HCT116 (cell line): Measurements from ENCODE around the gene CASK. TPM values are rescaled to one million over a fixed set of nuclear protein-coding genes. Genes with fewer than 3 reads are reported as not detected.

Experiments used
- ATAC-seq: fragments of 200-7000 bp; cut with Tn5 transposase; 2 replicates; pipeline ENCODE4 v1.9.1; 2020; ENCODE audit warnings: mild to moderate bottlenecking, moderate library complexity
- BruUV-seq: library from RNA; stranded (reverse); fragments of 400-500 nt; replicated peaks from 2 replicates; lab custom pipeline; 2021; lab: Mats Ljungman, UMichigan
- CTCF ChIA-PET: fragments of 300-600 bp; sonication (Branson Sonifier 250); formaldehyde crosslinking; loops from one replicate; lab custom pipeline; 2021; ENCODE audit warnings: antibody characterized with exemption; lab: Charles Lee
- POLR2A ChIA-PET: fragments of 300-600, 350-600 bp; sonication (Branson Sonifier 250); formaldehyde crosslinking; loops from one replicate; lab custom pipeline; 2021; ENCODE audit warnings: antibody characterized with exemption; lab: Charles Lee
- RAD21 ChIA-PET, 2 experiments: fragments of 300-600 bp; sonication (Branson Sonifier 250); formaldehyde crosslinking; loops; one replicate each; lab custom pipeline; 2023; ENCODE audit warnings: low total read pairs in 2 of 2; ENCODE audit not compliant: uncharacterized antibody in 2 of 2, unreplicated experiment in 2 of 2, low non-redundant PET in 1 of 2; lab: Charles Lee
- DNase-seq: peaks from one replicate; pipeline ENCODE4 v3.0.0-alpha.2; 2010; ENCODE audit warnings: low read depth, low spot score
- H2AFZ ChIP-seq: fragments of 200-600 bp; shearing (Covaris generic), sonication (generic); 2 replicates; pipeline ENCODE4 v1.6.1; 2017; ENCODE audit warnings: low read depth, mixed run types, mixed read lengths, antibody characterized with exemption, low read length; ENCODE audit not compliant: poor library complexity, severe bottlenecking
- H3K27ac ChIP-seq: 2 replicates; pipeline ENCODE4 v1.5.1; 2012; ENCODE audit warnings: low read depth, low read length
- H3K27me3 ChIP-seq: fragments of 200-600 bp; sonication (generic); 2 replicates; pipeline ENCODE4 v1.6.1; 2016; ENCODE audit warnings: mixed run types, low read length, mixed read lengths; ENCODE audit not compliant: insufficient read depth
- H3K36me3 ChIP-seq, 2 experiments: fragments of 200-500 bp in 1 of 2; fragments of 200-600 bp in 1 of 2; sonication (Bioruptor generic) in 1 of 2; sonication (generic) in 1 of 2; 2 replicates each; pipeline versions ENCODE4 v1.5.1 to v1.6.1; 2014 to 2016; ENCODE audit warnings: low read length in 2 of 2, inconsistent platforms in 1 of 2, mixed read lengths in 1 of 2, mixed run types in 1 of 2; ENCODE audit not compliant: insufficient read depth in 2 of 2, control insufficient read depth in 1 of 2
- H3K4me1 ChIP-seq, 2 experiments: fragments of 200-600 bp in 1 of 2; sonication (generic) in 1 of 2; 2 replicates each; pipeline versions ENCODE4 v1.5.1 to v1.6.1; 2012 to 2017; ENCODE audit warnings: low read length in 2 of 2, inconsistent platforms in 1 of 2, mild to moderate bottlenecking in 1 of 2, mixed read lengths in 1 of 2, mixed run types in 1 of 2, moderate library complexity in 1 of 2; ENCODE audit not compliant: insufficient read depth in 2 of 2, control insufficient read depth in 1 of 2
- H3K4me2 ChIP-seq: fragments of 200-600 bp; sonication (generic); 2 replicates; pipeline ENCODE4 v1.6.1; 2017; ENCODE audit warnings: mixed run types, low read length, mixed read lengths
- H3K4me3 ChIP-seq, 2 experiments: fragments of 200-600 bp in 1 of 2; sonication (generic) in 1 of 2; replicated peaks in 1 of 2; 2 replicates each; pipeline ENCODE4 v1.5.1; 2011 to 2016; ENCODE audit warnings: low read length in 2 of 2, control low read depth in 1 of 2, low read depth in 1 of 2, mild to moderate bottlenecking in 1 of 2, mixed read lengths in 1 of 2, mixed run types in 1 of 2
- H3K79me2 ChIP-seq: fragments of 200-600 bp; sonication (generic); 2 replicates; pipeline ENCODE4 v1.6.1; 2017; ENCODE audit warnings: mild to moderate bottlenecking, mixed run types, low read length, moderate library complexity, mixed read lengths; ENCODE audit not compliant: insufficient read depth
- H3K9ac ChIP-seq: fragments of 200-600 bp; sonication (generic); 2 replicates; pipeline ENCODE4 v1.6.1; 2016; ENCODE audit warnings: low read length, mixed read lengths
- H3K9me2 ChIP-seq: fragments of 200-600 bp; sonication (generic), shearing (Covaris generic); 2 replicates; pipeline ENCODE4 v1.6.1; 2017; ENCODE audit warnings: mixed run types, mild to moderate bottlenecking, moderate library complexity; ENCODE audit not compliant: insufficient read depth
- H3K9me3 ChIP-seq, 2 experiments: fragments of 200-500 bp in 1 of 2; fragments of 200-600 bp in 1 of 2; sonication (Bioruptor generic) in 1 of 2; sonication (generic) in 1 of 2; 2 replicates each; pipeline ENCODE4 v1.6.1; 2014 to 2017; ENCODE audit warnings: low read length in 2 of 2, mixed read lengths in 2 of 2, inconsistent platforms in 1 of 2, low read depth in 1 of 2, mild to moderate bottlenecking in 1 of 2, mixed run types in 1 of 2, moderate library complexity in 1 of 2; ENCODE audit not compliant: control insufficient read depth in 1 of 2, insufficient read depth in 1 of 2
- H4K20me1 ChIP-seq: fragments of 200-600 bp; sonication (generic), shearing (Covaris generic); 2 replicates; pipeline ENCODE4 v1.6.1; 2017; ENCODE audit warnings: mixed run types, mild to moderate bottlenecking, moderate library complexity; ENCODE audit not compliant: insufficient read depth
- CBX3 ChIP-seq: IDR thresholded peaks from 2 replicates; pipeline ENCODE4 v1.6.1; 2012; ENCODE audit warnings: low read depth
- CEBPB ChIP-seq: IDR thresholded peaks from 2 replicates; pipeline ENCODE4 v1.6.1; 2012; ENCODE audit warnings: low read depth
- CTCF ChIP-seq, 3 experiments: fragments of 200-600 bp in 1 of 3; sonication (generic) in 1 of 3; IDR thresholded peaks in 2 of 3; conservative IDR thresholded peaks in 1 of 3; 2 replicates each; pipeline ENCODE4 v1.5.1; 2012 to 2017; ENCODE audit warnings: low read depth in 2 of 3, low read length in 2 of 3, antibody characterized with exemption in 1 of 3, borderline replicate concordance in 1 of 3, control low read depth in 1 of 3, mild to moderate bottlenecking in 1 of 3, mixed read lengths in 1 of 3, mixed run types in 1 of 3, moderate library complexity in 1 of 3; ENCODE audit not compliant: insufficient read depth in 1 of 3
- EZH2 ChIP-seq: fragments of 200-600 bp; sonication (generic); IDR thresholded peaks from 2 replicates; pipeline ENCODE4 v1.6.1; 2017; ENCODE audit warnings: antibody characterized with exemption, mixed run types
- EZH2phosphoT487 ChIP-seq: fragments of 200-600 bp; IDR thresholded peaks from 2 replicates; pipeline ENCODE4 v1.6.1; 2018; ENCODE audit warnings: antibody characterized with exemption, borderline replicate concordance
- FOSL1 ChIP-seq: IDR thresholded peaks from 2 replicates; pipeline ENCODE4 v1.6.1; 2012; ENCODE audit warnings: low read depth
- JUND ChIP-seq: IDR thresholded peaks from 2 replicates; pipeline ENCODE4 v1.6.1; 2012
- MAX ChIP-seq: IDR thresholded peaks from 2 replicates; pipeline ENCODE4 v1.6.1; 2012
- SP1 ChIP-seq: IDR thresholded peaks from 2 replicates; pipeline ENCODE4 v1.6.1; 2012; ENCODE audit warnings: low read depth
- TCF7L2 ChIP-seq: IDR thresholded peaks from 2 replicates; pipeline ENCODE4 v1.7.0; 2011; ENCODE audit warnings: borderline replicate concordance, inconsistent platforms; ENCODE audit not compliant: insufficient read depth, insufficient read length; ENCODE audit errors: extremely low read depth
- YY1 ChIP-seq: IDR thresholded peaks from 2 replicates; pipeline ENCODE4 v1.6.1; 2011; ENCODE audit warnings: low read length, low read depth, moderate library complexity, mild to moderate bottlenecking; ENCODE audit not compliant: insufficient replicate concordance; ENCODE audit errors: extremely low read depth
- ZFX ChIP-seq: fragments of 450-650 bp; IDR thresholded peaks from 2 replicates; pipeline ENCODE4 v1.6.1; 2017
- intact Hi-C: fragments of 100-400 bp; cut with micrococcal nuclease; formaldehyde crosslinking; loops from 2 replicates; pipeline ENCODE4 v1.10.0; 2022
- total RNA-seq: library from RNA; stranded (reverse); gene quantifications from one replicate; pipeline ENCODE4 v1.2.1, GENCODE V29; 2021; ENCODE audit not compliant: unreplicated experiment
- TF ChIP-seq, protein P1 (sequence below): IDR thresholded peaks from 2 replicates; pipeline ENCODE4 v1.6.1; 2011; ENCODE audit warnings: mild to moderate bottlenecking, low read length, moderate library complexity; ENCODE audit not compliant: insufficient replicate concordance; ENCODE audit errors: extremely low read depth
- TF ChIP-seq, protein P2 (sequence below): IDR thresholded peaks from 2 replicates; pipeline ENCODE4 v1.6.1; 2012

CASK gene
- total RNA-seq, 1 experiment from 2014 or later: 39.0 TPM

- Histone ChIP-seq H3K4me3 (no peak overlapping the region), H3K9me2 (no peaks in the 10 kb centered on the region), H3K79me2 (no peaks in the 10 kb centered on the region), H2AFZ (no peak overlapping the region), H3K4me2 (no peak overlapping the region), H3K27ac (no peak overlapping the region)
- ChIA-PET CTCF (no interaction called here), RAD21 (no interaction called here)
- ATAC-seq: no peak
- intact Hi-C loops: no loop called here
- BruUV-seq: no TSS peak
- no peak for TF ChIP-seq SP1
- TF ChIP-seq, protein P1, sequence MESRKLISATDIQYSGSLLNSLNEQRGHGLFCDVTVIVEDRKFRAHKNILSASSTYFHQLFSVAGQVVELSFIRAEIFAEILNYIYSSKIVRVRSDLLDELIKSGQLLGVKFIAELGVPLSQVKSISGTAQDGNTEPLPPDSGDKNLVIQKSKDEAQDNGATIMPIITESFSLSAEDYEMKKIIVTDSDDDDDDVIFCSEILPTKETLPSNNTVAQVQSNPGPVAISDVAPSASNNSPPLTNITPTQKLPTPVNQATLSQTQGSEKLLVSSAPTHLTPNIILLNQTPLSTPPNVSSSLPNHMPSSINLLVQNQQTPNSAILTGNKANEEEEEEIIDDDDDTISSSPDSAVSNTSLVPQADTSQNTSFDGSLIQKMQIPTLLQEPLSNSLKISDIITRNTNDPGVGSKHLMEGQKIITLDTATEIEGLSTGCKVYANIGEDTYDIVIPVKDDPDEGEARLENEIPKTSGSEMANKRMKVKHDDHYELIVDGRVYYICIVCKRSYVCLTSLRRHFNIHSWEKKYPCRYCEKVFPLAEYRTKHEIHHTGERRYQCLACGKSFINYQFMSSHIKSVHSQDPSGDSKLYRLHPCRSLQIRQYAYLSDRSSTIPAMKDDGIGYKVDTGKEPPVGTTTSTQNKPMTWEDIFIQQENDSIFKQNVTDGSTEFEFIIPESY: no peak
- no peak for TF ChIP-seq EZH2phosphoT487
- TF ChIP-seq YY1: no peak
- TF ChIP-seq, all 23 proteins: peak for 0
- Histone ChIP-seq H3K27me3 (no peaks in the 10 kb centered on the region), H3K9me3 (no peaks in the 10 kb centered on the region), H3K9ac (no peak overlapping the region), H3K36me3 (no peaks in the 10 kb centered on the region), H3K4me1 (0 out of 4 replicates have a peak, but pooled peaks cover 0 to 5% of the 10 kb centered on the region in 2 experiments), H4K20me1 (no peaks in the 10 kb centered on the region)
- DNase-seq: no peak
- POLR2A ChIA-PET: no interaction called here
These were observed 384.6 kb downstream of the CASK start for GRCh38 chrX:41538707-41539106.

GRCh38 chrX:41530085-41530484, 393.3 kb downstream of the CASK start:
- Histone ChIP-seq H3K9me2 (no peaks in the 10 kb centered on the region), H3K27ac (no peak overlapping the region), H3K36me3 (no peaks in the 10 kb centered on the region; a peak in 1 of 4 replicates), H3K4me1 (peaks cover 0 to 13% of the 10 kb centered on the region in 2 experiments; a peak in 2 of 4 replicates), H3K4me3 (no peak overlapping the region), H4K20me1 (no peaks in the 10 kb centered on the region), H3K79me2 (no peaks in the 10 kb centered on the region), H2AFZ (no peak overlapping the region), H3K27me3 (no peaks in the 10 kb centered on the region), H3K4me2 (no peak overlapping the region), H3K9ac (no peak overlapping the region), H3K9me3 (no peaks in the 10 kb centered on the region)
- CTCF ChIA-PET: no interaction called here
- ATAC-seq: no peak
- RAD21 ChIA-PET: no interaction called here
- intact Hi-C loops: no loop called here
- no peak for DNase-seq
- POLR2A ChIA-PET: no interaction called here
- BruUV-seq: no TSS peak
- TF ChIP-seq CBX3 (no peak), ZFX (no peak), TCF7L2 (no peak), MAX (no peak), FOSL1 (no peak), CEBPB (no peak), CTCF (IDR thresholded peaks at IDR 0.05 in 2 of 3, conservative IDR thresholded peaks at IDR 0.05 in 1 of 3; ENCODE audit: borderline replicate concordance in 1 of 3, insufficient read depth in 1 of 3, low read depth in 2 of 3, low read length in 2 of 3) (no peak), EZH2 (no peak), SP1 (no peak), JUND (no peak)
- TF ChIP-seq, protein P1: no peak
- TF ChIP-seq, protein P2, sequence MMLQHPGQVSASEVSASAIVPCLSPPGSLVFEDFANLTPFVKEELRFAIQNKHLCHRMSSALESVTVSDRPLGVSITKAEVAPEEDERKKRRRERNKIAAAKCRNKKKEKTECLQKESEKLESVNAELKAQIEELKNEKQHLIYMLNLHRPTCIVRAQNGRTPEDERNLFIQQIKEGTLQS: no peak
